SJSA1 (cell line): ENCODE data around the gene TCF15. TPM values are rescaled to one million over a fixed set of nuclear protein-coding genes. Genes with fewer than 3 reads are reported as not detected.

Experiments used
- DNase-seq, 2 experiments: peaks; one replicate each; pipeline ENCODE4 v3.0.0-alpha.2; 2015 to 2020; ENCODE audit warnings: low spot score in 2 of 2, low read depth in 1 of 2
- H3K27ac ChIP-seq: fragments of 250-450 bp; sonication (Bioruptor Pico); 2 replicates; pipeline ENCODE4 v1.5.1; 2020; ENCODE audit warnings: mild to moderate bottlenecking, moderate library complexity
- H3K27me3 ChIP-seq: fragments of 250-450 bp; sonication (Bioruptor Pico); replicated peaks from 2 replicates; pipeline ENCODE4 v1.5.1; 2020; ENCODE audit warnings: mild to moderate bottlenecking, moderate library complexity
- H3K36me3 ChIP-seq: fragments of 250-450 bp; sonication (Bioruptor Pico); 2 replicates; pipeline ENCODE4 v1.5.1; 2020; ENCODE audit warnings: mild to moderate bottlenecking
- H3K4me1 ChIP-seq: fragments of 250-450 bp; sonication (Bioruptor Pico); replicated peaks from 2 replicates; pipeline ENCODE4 v1.6.1; 2021; ENCODE audit warnings: mild to moderate bottlenecking
- H3K4me3 ChIP-seq: fragments of 250-450 bp; sonication (Bioruptor Pico); 2 replicates; pipeline ENCODE4 v1.5.1; 2020; ENCODE audit warnings: mild to moderate bottlenecking
- H3K9me3 ChIP-seq: fragments of 250-450 bp; sonication (Bioruptor Pico); replicated peaks from 2 replicates; pipeline ENCODE4 v1.5.1; 2020; ENCODE audit warnings: mild to moderate bottlenecking
- total RNA-seq: library from RNA; depleted of rRNA; stranded (reverse); fragments of >200 nt; shearing (Covaris generic); gene quantifications from 2 replicates; pipeline ENCODE4 v1.2.3, GENCODE V29; 2014; rRNA removed

TCF15 gene
- total RNA-seq, 1 experiment from 2014 or later = not detected

- Histone ChIP-seq H3K36me3 (no peaks in the 10 kb centered on the region), H3K27ac (no peak overlapping the region), H3K4me1 (no peaks in the 10 kb centered on the region), H3K4me3 (no peak overlapping the region), H3K27me3 (peaks cover 17% of the 10 kb centered on the region), H3K9me3 (no peaks in the 10 kb centered on the region)
- no peak for DNase-seq
These were observed 53.1 kb downstream of the TCF15 start for GRCh38 chr20:556984-557383.

GRCh38 chr20:555976-556385, 54.1 kb downstream of the TCF15 start:
- no peak for DNase-seq
- no peaks in the 10 kb centered on the region for H3K4me1 ChIP-seq
- H3K9me3 ChIP-seq = no peaks in the 10 kb centered on the region
- H3K27ac ChIP-seq = no peak overlapping the region
- no peaks in the 10 kb centered on the region for H3K36me3 ChIP-seq
- peaks cover 11% of the 10 kb centered on the region for H3K27me3 ChIP-seq
- H3K4me3 ChIP-seq = no peak overlapping the region

Other genes with a start within 250 kb of the TCF15 start
- gene TRIB3, start 229.5 kb downstream of the TCF15 start, total RNA-seq = 29.0 and 37.2 TPM in 2 replicates
- 78.4 and 98.8 TPM in 2 replicates for gene RBCK1, start 202.0 kb downstream of the TCF15 start, total RNA-seq
- 19.5 and 20.1 TPM in 2 replicates for gene TBC1D20, start 147.8 kb downstream of the TCF15 start, total RNA-seq
- 135 and 158 TPM in 2 replicates for gene CSNK2A1, start 66.5 kb downstream of the TCF15 start, total RNA-seq
- 51.8 and 54.7 TPM in 2 replicates for gene SRXN1, start 42.9 kb upstream of the TCF15 start, total RNA-seq
- not detected in 2 replicates for gene SCRT2, start 65.5 kb upstream of the TCF15 start, total RNA-seq
- not detected in 2 replicates for gene SLC52A3, start 158.2 kb upstream of the TCF15 start, total RNA-seq
- 6.4 and 11.5 TPM in 2 replicates for gene FAM110A, start 223.4 kb upstream of the TCF15 start, total RNA-seq